Thoracic aorta (tissue), 2 donors: ENCODE results near the gene MROH2A. TPM values are rescaled to one million over a fixed set of nuclear protein-coding genes. Genes with fewer than 3 reads are reported as not detected.

Source experiments
- ATAC-seq: fragments of 150-250 bp; one replicate; pipeline ENCODE4 v1.8.0; 2017; ENCODE audit warnings: low read depth; ENCODE audit not compliant: insufficient number of reproducible peaks, low FRiP score
- DNase-seq: peaks from one replicate; pipeline ENCODE4 v3.0.0-alpha.2; 2020; ENCODE audit warnings: low spot score
- H3K27ac ChIP-seq, 2 donors: fragments of 200-600 bp; sonication (generic); 1 replicate in 1 of 2; 2 replicates in 1 of 2; pipeline ENCODE4 v1.5.1; 2016; ENCODE audit warnings: mild to moderate bottlenecking in 2 of 2, moderate library complexity in 2 of 2
- H3K27me3 ChIP-seq: fragments of 200-600 bp; sonication (generic); replicated peaks from 2 replicates; pipeline ENCODE4 v1.6.0; 2016; ENCODE audit warnings: mild to moderate bottlenecking; ENCODE audit not compliant: insufficient read depth
- H3K36me3 ChIP-seq: fragments of 200-600 bp; sonication (generic); one replicate; pipeline ENCODE4 v1.5.1; 2016
- H3K4me1 ChIP-seq, 2 donors: fragments of 200-600 bp; sonication (generic); 1 replicate in 1 of 2; 2 replicates in 1 of 2; pipeline versions ENCODE4 v1.5.1 to v1.6.0; 2016; ENCODE audit warnings: low read depth in 2 of 2, mild to moderate bottlenecking in 1 of 2; ENCODE audit not compliant: control insufficient read depth in 1 of 2
- H3K4me3 ChIP-seq: fragments of 200-600 bp; sonication (generic); 2 replicates; pipeline ENCODE4 v1.5.1; 2016; ENCODE audit warnings: mild to moderate bottlenecking
- H3K9me3 ChIP-seq: fragments of 200-600 bp; sonication (generic); 2 replicates; pipeline ENCODE4 v1.5.1; 2016
- total RNA-seq, 2 donors: library from RNA; depleted of rRNA; stranded (reverse); fragments of >200 nt; gene quantifications; one replicate each; pipeline versions ENCODE4 v1.1.0 to v1.2.3, GENCODE V29; 2016
- TF ChIP-seq, protein P1 (sequence below): fragments of 200-600 bp; sonication (generic); IDR thresholded peaks from one replicate; pipeline ENCODE4 v1.5.1; 2019; ENCODE audit warnings: antibody characterized with exemption

The MROH2A gene
- total RNA-seq, 2 donors from 2014 or later, result not detected

DNA sequence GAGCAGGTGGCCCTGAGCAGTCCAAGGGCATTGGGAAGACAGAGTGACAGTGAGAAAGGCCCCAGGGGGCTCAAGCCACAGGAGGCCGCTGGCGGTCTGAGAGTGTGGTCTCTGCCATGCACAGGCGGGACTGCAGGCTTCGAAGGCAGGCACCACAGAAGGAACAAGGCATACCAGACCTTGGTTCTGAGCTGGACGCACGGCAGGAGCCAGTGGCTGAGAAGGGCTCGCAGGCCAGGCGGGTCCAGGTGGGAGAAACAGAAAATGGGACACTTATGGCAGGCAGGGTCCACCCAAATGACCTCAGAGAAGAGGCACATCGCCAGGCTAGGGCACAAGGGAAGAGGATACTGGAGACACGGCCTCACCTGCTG lies 61.3 kb downstream of the MROH2A start:
- no peak overlapping the region for H3K27ac ChIP-seq

DNA sequence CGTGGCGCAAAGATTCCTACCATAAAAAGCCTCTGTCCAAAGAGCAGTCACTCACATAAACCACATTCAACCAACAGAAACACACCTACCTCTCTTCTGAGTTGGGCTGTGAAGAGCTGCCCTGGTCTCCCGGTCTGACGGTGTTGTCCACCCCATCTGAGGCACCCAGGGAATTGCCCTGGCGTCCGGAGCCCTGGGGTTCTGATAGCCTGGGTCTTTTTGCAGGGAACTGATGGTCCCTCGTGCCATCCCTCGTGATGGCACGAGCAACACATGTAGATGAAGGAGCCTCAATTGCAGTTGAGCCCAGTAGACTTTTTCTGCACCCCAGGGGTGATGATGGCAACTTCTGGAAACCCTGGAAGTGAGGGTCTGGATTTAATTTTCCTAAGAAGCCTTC lies 62.4 kb downstream of the MROH2A start:
- ATAC-seq (no peak), DNase-seq (no peak)
- Histone ChIP-seq H3K4me3 (no peak overlapping the region), H3K27ac (no peak overlapping the region), H3K36me3 (no peaks in the 10 kb centered on the region), H3K9me3 (no peaks in the 10 kb centered on the region), H3K27me3 (no peaks in the 10 kb centered on the region), H3K4me1 (no peaks in the 10 kb centered on the region)
- TF ChIP-seq, protein P1, sequence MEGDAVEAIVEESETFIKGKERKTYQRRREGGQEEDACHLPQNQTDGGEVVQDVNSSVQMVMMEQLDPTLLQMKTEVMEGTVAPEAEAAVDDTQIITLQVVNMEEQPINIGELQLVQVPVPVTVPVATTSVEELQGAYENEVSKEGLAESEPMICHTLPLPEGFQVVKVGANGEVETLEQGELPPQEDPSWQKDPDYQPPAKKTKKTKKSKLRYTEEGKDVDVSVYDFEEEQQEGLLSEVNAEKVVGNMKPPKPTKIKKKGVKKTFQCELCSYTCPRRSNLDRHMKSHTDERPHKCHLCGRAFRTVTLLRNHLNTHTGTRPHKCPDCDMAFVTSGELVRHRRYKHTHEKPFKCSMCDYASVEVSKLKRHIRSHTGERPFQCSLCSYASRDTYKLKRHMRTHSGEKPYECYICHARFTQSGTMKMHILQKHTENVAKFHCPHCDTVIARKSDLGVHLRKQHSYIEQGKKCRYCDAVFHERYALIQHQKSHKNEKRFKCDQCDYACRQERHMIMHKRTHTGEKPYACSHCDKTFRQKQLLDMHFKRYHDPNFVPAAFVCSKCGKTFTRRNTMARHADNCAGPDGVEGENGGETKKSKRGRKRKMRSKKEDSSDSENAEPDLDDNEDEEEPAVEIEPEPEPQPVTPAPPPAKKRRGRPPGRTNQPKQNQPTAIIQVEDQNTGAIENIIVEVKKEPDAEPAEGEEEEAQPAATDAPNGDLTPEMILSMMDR, result no peak

More for the DNA sequence above, 61.3 kb downstream of the MROH2A start:
- Histone ChIP-seq H3K4me1 (no peaks in the 10 kb centered on the region), H3K27me3 (no peaks in the 10 kb centered on the region), H3K4me3 (no peak overlapping the region), H3K36me3 (no peaks in the 10 kb centered on the region), H3K9me3 (no peaks in the 10 kb centered on the region)
- TF ChIP-seq, protein P1, result no peak
- ATAC-seq (no peak), DNase-seq (no peak)

DNA sequence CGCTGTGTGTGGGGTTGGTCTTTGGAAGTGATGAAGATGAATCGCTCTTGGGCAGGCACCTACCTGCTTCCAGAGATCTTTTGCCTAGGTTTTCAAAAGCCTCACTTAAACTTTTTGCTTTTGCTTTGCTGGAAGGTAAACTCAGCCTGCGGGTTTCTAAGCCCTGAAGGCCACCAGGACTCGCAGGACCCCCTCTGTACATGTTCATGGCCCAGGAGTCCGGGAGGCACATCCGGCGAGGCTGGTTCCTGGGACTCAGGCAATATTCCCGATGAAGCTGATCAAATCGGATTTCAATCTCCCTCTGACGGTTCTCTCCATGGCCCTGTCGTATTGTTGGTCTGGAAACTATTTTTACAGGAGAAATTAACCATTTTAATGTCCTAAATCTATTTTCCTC lies 63.1 kb downstream of the MROH2A start:
- TF ChIP-seq, protein P1, result no peak
- ATAC-seq, result no peak
- H3K4me1 ChIP-seq, result no peaks in the 10 kb centered on the region
- H3K4me3 ChIP-seq, result no peak overlapping the region
- H3K9me3 ChIP-seq, result no peaks in the 10 kb centered on the region
- DNase-seq, result no peak
- H3K27me3 ChIP-seq, result no peaks in the 10 kb centered on the region
- H3K27ac ChIP-seq, result no peak overlapping the region
- no peaks in the 10 kb centered on the region for H3K36me3 ChIP-seq

DNA sequence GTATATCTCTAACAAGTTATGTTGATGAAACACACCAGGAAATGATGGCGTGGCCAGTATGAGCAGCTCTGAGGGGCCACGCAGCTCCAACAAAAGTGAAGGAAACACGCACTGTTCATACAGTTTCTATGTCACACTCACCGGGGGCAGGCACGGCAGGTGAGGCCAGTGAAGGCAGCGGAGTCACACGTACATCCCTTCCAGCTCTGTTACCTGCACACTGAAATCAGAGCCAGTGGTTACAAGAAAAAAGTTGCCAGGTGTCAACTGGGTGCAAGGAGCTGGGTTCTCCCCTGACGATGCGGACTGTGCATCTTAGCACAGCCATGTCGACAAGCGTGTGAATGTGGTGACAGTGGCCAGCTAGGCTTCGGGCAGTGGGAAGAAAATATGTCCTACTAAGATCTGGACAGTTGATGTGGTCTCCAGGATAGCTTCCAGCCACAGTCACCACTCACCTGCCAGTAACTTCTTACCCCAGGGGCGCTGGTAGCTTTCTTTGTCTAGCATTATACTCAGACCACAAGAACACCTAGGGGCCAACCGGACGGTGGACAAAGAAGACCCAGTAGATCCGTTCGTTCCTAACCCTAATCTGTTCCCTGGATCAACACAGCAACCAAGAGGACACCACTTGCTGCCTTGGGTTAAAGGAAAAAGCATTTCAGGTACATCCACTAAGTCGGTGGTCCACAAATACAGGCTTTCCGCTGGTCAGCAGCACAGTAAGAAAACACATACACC lies 66.1 kb downstream of the MROH2A start:
- H3K9me3 ChIP-seq, result no peaks in the 10 kb centered on the region
- no peaks in the 10 kb centered on the region for H3K27me3 ChIP-seq
- H3K27ac ChIP-seq, result no peak overlapping the region
- H3K4me1 ChIP-seq, result no peaks in the 10 kb centered on the region
- TF ChIP-seq, protein P1, result no peak
- H3K4me3 ChIP-seq, result no peak overlapping the region
- DNase-seq (no peak), ATAC-seq (no peak)
- H3K36me3 ChIP-seq, result no peaks in the 10 kb centered on the region

DNA sequence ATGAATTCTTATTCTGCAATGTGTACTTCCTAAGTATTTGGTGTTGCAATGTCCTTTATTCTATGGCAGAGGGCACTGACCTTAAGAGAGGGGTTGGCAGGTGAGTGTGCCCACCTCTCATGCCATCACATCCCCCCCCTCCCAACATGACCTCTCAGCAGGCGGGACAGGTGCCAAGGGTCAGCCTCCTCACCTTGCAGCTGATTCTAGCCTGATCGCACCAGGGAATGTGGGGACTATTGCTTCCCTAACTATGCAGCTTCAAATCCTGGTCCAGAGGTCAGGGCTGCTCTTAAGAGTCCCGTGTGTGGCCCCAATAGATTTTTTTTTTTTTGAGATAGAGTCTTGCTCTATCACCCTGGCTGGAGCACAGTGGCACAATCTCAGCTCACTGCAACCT lies 66.7 kb downstream of the MROH2A start:
- ATAC-seq (no peak), DNase-seq (no peak)
- H3K4me1 ChIP-seq, result no peaks in the 10 kb centered on the region
- no peak overlapping the region for H3K4me3 ChIP-seq
- no peaks in the 10 kb centered on the region for H3K27me3 ChIP-seq
- TF ChIP-seq, protein P1, result no peak
- no peaks in the 10 kb centered on the region for H3K9me3 ChIP-seq
- no peaks in the 10 kb centered on the region for H3K36me3 ChIP-seq
- no peak overlapping the region for H3K27ac ChIP-seq
